NCI-H1417 treated with DMSO at 0.1 percent for 48 hours (cell line): ENCODE data around the gene MRNIP.

Experiments
- DNase-seq: peaks from one replicate; lab custom pipeline; 2025; lab: John Stamatoyannopoulos, UW

MRNIP gene

GRCh38 chr5:179821298-179822058, 37.1 kb downstream of the MRNIP start:
- peak; percentile 43 for DNase-seq

GRCh38 chr5:179820483-179821297, 37.9 kb downstream of the MRNIP start, which contains the start of gene SQSTM1:
Gene SQSTM1, plus strand, starts transcription at chr5:179820905. Its CDS starts 32 bp downstream, at chr5:179820937.
- no peak for DNase-seq

- no peak for DNase-seq
These were observed 38.5 kb downstream of the MRNIP start for GRCh38 chr5:179820127-179820482.

GRCh38 chr5:179819296-179820126, 39.1 kb downstream of the MRNIP start:
- DNase-seq: no peak

GRCh38 chr5:179818746-179819295, 39.8 kb downstream of the MRNIP start:
- no peak for DNase-seq

- DNase-seq: no peak
These were observed 40.5 kb downstream of the MRNIP start for GRCh38 chr5:179817890-179818745.

GRCh38 chr5:179817470-179817840, 41.2 kb downstream of the MRNIP start:
- DNase-seq: no peak

GRCh38 chr5:179816796-179817469, 41.7 kb downstream of the MRNIP start:
- no peak for DNase-seq

GRCh38 chr5:179816401-179816795, 42.2 kb downstream of the MRNIP start:
- DNase-seq: no peak

GRCh38 chr5:179815491-179816249, 42.9 kb downstream of the MRNIP start:
- no peak for DNase-seq

- DNase-seq: no peak
These were observed 44.5 kb downstream of the MRNIP start for GRCh38 chr5:179814090-179814489.

- DNase-seq: no peak
These were observed 45.5 kb downstream of the MRNIP start for GRCh38 chr5:179812997-179813607.

- DNase-seq: no peak
These were observed 46.3 kb downstream of the MRNIP start for GRCh38 chr5:179812135-179812825.

- no peak for DNase-seq
These were observed 52.2 kb downstream of the MRNIP start, which contains the start of gene MGAT4B for GRCh38 chr5:179806250-179807048. Gene MGAT4B, minus strand, starts transcription at chr5:179806866. Its CDS starts 283 bp downstream, at chr5:179806583.

GRCh38 chr5:179805529-179806249, 52.9 kb downstream of the MRNIP start:
- DNase-seq: no peak

- no peak for DNase-seq
These were observed 53.5 kb downstream of the MRNIP start for GRCh38 chr5:179805070-179805528.

GRCh38 chr5:179804555-179804947, 54.1 kb downstream of the MRNIP start:
- DNase-seq: no peak
